Liver (tissue), 9 donors: ENCODE results near the gene C5orf34. TPM values are rescaled to one million over a fixed set of nuclear protein-coding genes. Genes with fewer than 3 reads are reported as not detected.
"Not testable (repeated sequence)": the region's sequence is repeated elsewhere in the genome, so short reads cannot be mapped to it uniquely, and the experiment has no call there.

Experiments used
- DNase-seq: peaks from one replicate; pipeline ENCODE4 v3.0.0-alpha.2; 2017; ENCODE audit warnings: low spot score
- H3K27ac ChIP-seq, 2 donors: one replicate each; pipeline ENCODE4 v1.7.0; 2013; ENCODE audit warnings: inconsistent platforms in 2 of 2, low read length in 2 of 2, control low read depth in 1 of 2, low read depth in 1 of 2, mild to moderate bottlenecking in 1 of 2
- H3K27me3 ChIP-seq, 4 donors: one replicate each; pipeline versions ENCODE4 v1.6.1 to v1.7.0; 2013; ENCODE audit warnings: low read length in 3 of 4, inconsistent platforms in 1 of 4, mild to moderate bottlenecking in 1 of 4, moderate library complexity in 1 of 4; ENCODE audit not compliant: control insufficient read depth in 4 of 4, insufficient read depth in 4 of 4
- H3K36me3 ChIP-seq, 4 donors: one replicate each; pipeline versions ENCODE4 v1.6.1 to v1.7.0; 2013; ENCODE audit warnings: low read length in 3 of 4, mild to moderate bottlenecking in 3 of 4, low read depth in 1 of 4, moderate library complexity in 1 of 4; ENCODE audit not compliant: control insufficient read depth in 4 of 4, insufficient read depth in 3 of 4
- H3K4me1 ChIP-seq, 4 donors: one replicate each; pipeline versions ENCODE4 v1.6.1 to v1.7.0; 2013; ENCODE audit warnings: low read length in 3 of 4, mild to moderate bottlenecking in 3 of 4, moderate library complexity in 1 of 4; ENCODE audit not compliant: control insufficient read depth in 4 of 4, insufficient read depth in 4 of 4
- H3K4me3 ChIP-seq, 3 donors: one replicate each; pipeline versions ENCODE4 v1.6.1 to v1.7.0; 2013; ENCODE audit warnings: low read length in 3 of 3, control low read depth in 1 of 3, low read depth in 1 of 3, mild to moderate bottlenecking in 1 of 3
- H3K9ac ChIP-seq, 2 donors: one replicate each; pipeline ENCODE4 v1.7.0; 2013; ENCODE audit warnings: low read length in 2 of 2, mild to moderate bottlenecking in 2 of 2, moderate library complexity in 2 of 2, control low read depth in 1 of 2, low read depth in 1 of 2
- H3K9me3 ChIP-seq, 4 donors: one replicate each; pipeline versions ENCODE4 v1.6.1 to v1.7.0; 2013; ENCODE audit warnings: low read length in 3 of 4; ENCODE audit not compliant: control insufficient read depth in 4 of 4
- ATF3 ChIP-seq: IDR thresholded peaks from 2 replicates; pipeline ENCODE4 v1.6.1; 2016; ENCODE audit warnings: antibody characterized with exemption
- CTCF ChIP-seq: fragments of 150-350 bp; IDR thresholded peaks from 2 replicates; pipeline ENCODE4 v1.5.1; 2017; ENCODE audit warnings: improper control_type of control experiment, low read depth, low read length; ENCODE audit not compliant: missing input control
- EGR1 ChIP-seq, 2 donors: IDR thresholded peaks; 2 replicates each; pipeline ENCODE4 v1.6.1; 2016 to 2018; ENCODE audit warnings: antibody characterized with exemption in 2 of 2, low read depth in 2 of 2
- FOXA1 ChIP-seq: IDR thresholded peaks from 2 replicates; pipeline ENCODE4 v1.6.1; 2016; ENCODE audit warnings: antibody characterized with exemption
- FOXA2 ChIP-seq: IDR thresholded peaks from 2 replicates; pipeline ENCODE4 v1.6.1; 2016; ENCODE audit warnings: antibody characterized with exemption
- GABPA ChIP-seq, 2 donors: IDR thresholded peaks in 1 of 2; conservative IDR thresholded peaks in 1 of 2; 2 replicates each; pipeline ENCODE4 v1.6.1; 2016; ENCODE audit warnings: antibody characterized with exemption in 2 of 2, mild to moderate bottlenecking in 1 of 2, moderate library complexity in 1 of 2
- HNF4A ChIP-seq, 2 donors: conservative IDR thresholded peaks; 2 replicates each; pipeline ENCODE4 v1.6.1; 2016; ENCODE audit warnings: antibody characterized with exemption in 2 of 2, mild to moderate bottlenecking in 2 of 2
- HNF4G ChIP-seq: IDR thresholded peaks from 2 replicates; pipeline ENCODE4 v1.6.1; 2016; ENCODE audit warnings: antibody characterized with exemption
- JUND ChIP-seq, 2 donors: IDR thresholded peaks; 2 replicates each; pipeline ENCODE4 v1.6.1; 2016; ENCODE audit warnings: antibody characterized with exemption in 2 of 2
- MAX ChIP-seq: IDR thresholded peaks from 2 replicates; pipeline ENCODE4 v1.6.1; 2016; ENCODE audit warnings: antibody characterized with exemption
- NR2F2 ChIP-seq: IDR thresholded peaks from 2 replicates; pipeline ENCODE4 v1.6.1; 2016; ENCODE audit warnings: antibody characterized with exemption
- RAD21 ChIP-seq, 2 donors: IDR thresholded peaks; 2 replicates each; pipeline ENCODE4 v1.6.1; 2016; ENCODE audit warnings: antibody characterized with exemption in 2 of 2, mild to moderate bottlenecking in 2 of 2
- RXRA ChIP-seq, 2 donors: IDR thresholded peaks; 2 replicates each; pipeline ENCODE4 v1.6.1; 2017 to 2018; ENCODE audit warnings: antibody characterized with exemption in 2 of 2, mild to moderate bottlenecking in 1 of 2
- SP1 ChIP-seq: IDR thresholded peaks from 2 replicates; pipeline ENCODE4 v1.6.1; 2018; ENCODE audit warnings: antibody characterized with exemption, mild to moderate bottlenecking
- TAF1 ChIP-seq: conservative IDR thresholded peaks from 2 replicates; pipeline ENCODE4 v1.6.1; 2016; ENCODE audit warnings: antibody characterized with exemption, mild to moderate bottlenecking
- YY1 ChIP-seq: IDR thresholded peaks from 2 replicates; pipeline ENCODE4 v1.6.1; 2016; ENCODE audit warnings: antibody characterized with exemption, mild to moderate bottlenecking
- WGBS: extraction: QIAGEN DNeasy Blood & Tissue Kit; methylation state at CpG from one replicate; pipeline ENCODE4 v1.1.7; 2013; 5-methylcytosine and 5-hydroxymethylcytosine counted together
- polyA plus RNA-seq, 2 donors: library from polyadenylated mRNA; stranded (reverse) in 1 of 2; unstranded in 1 of 2; fragments of 200-250 nt in 1 of 2; fragments of >200 nt in 1 of 2; fragmentation: Nextera tagmentation in 1 of 2; extraction: Ambion mirVana in 1 of 2; gene quantifications; one replicate each; pipeline versions ENCODE4 v1.2.1 to v1.2.3, GENCODE V29; 2013 to 2015
- total RNA-seq, 2 donors: library from RNA; depleted of rRNA; stranded (reverse); fragments of >200 nt; gene quantifications; one replicate each; pipeline ENCODE4 v1.2.3, GENCODE V29; 2014
- TF ChIP-seq, protein P1 (sequence below): IDR thresholded peaks from 2 replicates; pipeline ENCODE4 v1.6.1; 2016; ENCODE audit warnings: antibody characterized with exemption, mild to moderate bottlenecking
- TF ChIP-seq, protein P2 (sequence below): IDR thresholded peaks from 2 replicates; pipeline ENCODE4 v1.6.1; 2016; ENCODE audit warnings: antibody characterized with exemption
- donor health status: healthy.
- donor health status: healthy.
- donor health status: healthy.
- donor health status: healthy.
- donor health status: healthy.

The C5orf34 gene
- total and polyA plus RNA-seq, 4 donors: 0.31 to 3.0 (median 0.46) TPM

GRCh38 chr5:43556607-43556856 lies 41.6 kb upstream of the C5orf34 start:
- H3K27me3 ChIP-seq, H3K9me3 ChIP-seq, DNase-seq, H3K36me3 ChIP-seq: not testable (repeated sequence)
- peaks cover 5 to 19% (median 15%) of the 10 kb centered on the region in 4 donors for H3K4me1 ChIP-seq
- peak; percentile 12 for TF ChIP-seq YY1
- 0% methylated on average over 27 of the region's 30 CpGs for WGBS
- H3K27ac ChIP-seq: peak overlapping the region; percentile 95 to 97
- H3K4me3 ChIP-seq: peak overlapping the region; percentile 83 to 97 (median 90)
- H3K9ac ChIP-seq: peak overlapping the region in 1 of 2 donors; percentile 48

DNA sequence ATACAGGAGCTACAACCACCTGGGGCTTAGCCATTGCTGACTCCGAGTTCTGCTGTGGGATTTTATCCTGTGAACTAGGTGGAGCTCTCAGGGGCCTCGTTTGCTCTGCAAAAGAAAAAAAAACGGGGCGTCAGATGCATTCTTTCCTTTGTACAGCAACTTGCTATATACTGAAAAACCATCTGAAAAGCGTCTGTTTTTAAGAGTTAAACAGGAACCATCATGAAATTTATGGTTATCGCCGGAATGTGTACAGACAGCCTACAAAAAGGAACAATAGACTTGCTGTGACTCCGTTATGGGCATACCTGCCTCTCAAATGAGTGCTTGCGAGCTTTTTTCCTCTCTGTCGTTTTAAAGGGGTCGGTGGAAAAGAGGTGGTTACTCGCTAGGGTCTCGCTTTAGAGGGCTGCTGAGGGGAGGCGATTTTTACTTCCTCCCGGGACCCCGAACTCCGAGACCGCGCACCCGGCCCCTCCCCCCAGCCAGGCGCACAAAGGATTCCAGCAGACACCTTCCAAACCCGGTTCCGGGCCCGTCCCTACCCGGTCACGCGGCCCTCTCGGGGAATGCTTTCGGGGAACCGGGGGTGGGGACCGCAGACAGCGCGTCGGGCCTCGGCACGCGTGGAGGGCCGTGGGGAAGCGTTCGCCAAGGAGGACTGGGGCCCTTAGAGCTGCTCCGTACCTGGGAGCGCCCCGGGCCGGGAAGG lies 41.1 kb upstream of the C5orf34 start:
- Histone ChIP-seq H3K27me3 (no peaks in the 10 kb centered on the region), H3K36me3 (peaks cover 0 to 8% (median 3%) of the 10 kb centered on the region in 4 donors), H3K4me1 (peaks cover 5 to 19% (median 16%) of the 10 kb centered on the region in 4 donors), H3K4me3 (peak overlapping the region; percentile 83 to 97 (median 90)), H3K27ac (peak overlapping the region; percentile 95 to 97), H3K9me3 (no peaks in the 10 kb centered on the region), H3K9ac (peak overlapping the region; percentile 48 to 82)
- TF ChIP-seq, protein P1, sequence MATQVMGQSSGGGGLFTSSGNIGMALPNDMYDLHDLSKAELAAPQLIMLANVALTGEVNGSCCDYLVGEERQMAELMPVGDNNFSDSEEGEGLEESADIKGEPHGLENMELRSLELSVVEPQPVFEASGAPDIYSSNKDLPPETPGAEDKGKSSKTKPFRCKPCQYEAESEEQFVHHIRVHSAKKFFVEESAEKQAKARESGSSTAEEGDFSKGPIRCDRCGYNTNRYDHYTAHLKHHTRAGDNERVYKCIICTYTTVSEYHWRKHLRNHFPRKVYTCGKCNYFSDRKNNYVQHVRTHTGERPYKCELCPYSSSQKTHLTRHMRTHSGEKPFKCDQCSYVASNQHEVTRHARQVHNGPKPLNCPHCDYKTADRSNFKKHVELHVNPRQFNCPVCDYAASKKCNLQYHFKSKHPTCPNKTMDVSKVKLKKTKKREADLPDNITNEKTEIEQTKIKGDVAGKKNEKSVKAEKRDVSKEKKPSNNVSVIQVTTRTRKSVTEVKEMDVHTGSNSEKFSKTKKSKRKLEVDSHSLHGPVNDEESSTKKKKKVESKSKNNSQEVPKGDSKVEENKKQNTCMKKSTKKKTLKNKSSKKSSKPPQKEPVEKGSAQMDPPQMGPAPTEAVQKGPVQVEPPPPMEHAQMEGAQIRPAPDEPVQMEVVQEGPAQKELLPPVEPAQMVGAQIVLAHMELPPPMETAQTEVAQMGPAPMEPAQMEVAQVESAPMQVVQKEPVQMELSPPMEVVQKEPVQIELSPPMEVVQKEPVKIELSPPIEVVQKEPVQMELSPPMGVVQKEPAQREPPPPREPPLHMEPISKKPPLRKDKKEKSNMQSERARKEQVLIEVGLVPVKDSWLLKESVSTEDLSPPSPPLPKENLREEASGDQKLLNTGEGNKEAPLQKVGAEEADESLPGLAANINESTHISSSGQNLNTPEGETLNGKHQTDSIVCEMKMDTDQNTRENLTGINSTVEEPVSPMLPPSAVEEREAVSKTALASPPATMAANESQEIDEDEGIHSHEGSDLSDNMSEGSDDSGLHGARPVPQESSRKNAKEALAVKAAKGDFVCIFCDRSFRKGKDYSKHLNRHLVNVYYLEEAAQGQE: no peak
- TF ChIP-seq RXRA (IDR thresholded peaks at IDR 0.05) (no peak), FOXA2 (no peak), JUND (IDR thresholded peaks at IDR 0.05) (no peak), RAD21 (IDR thresholded peaks at IDR 0.05) (no peak), TAF1 (no peak), FOXA1 (no peak), ATF3 (no peak), YY1 (no peak), CTCF (no peak), EGR1 (IDR thresholded peaks at IDR 0.05; ENCODE audit: low read depth in 2 of 2) (no peak), NR2F2 (no peak), GABPA (IDR thresholded peaks at IDR 0.05 in 1 of 2, conservative IDR thresholded peaks at IDR 0.05 in 1 of 2) (no peak), MAX (no peak), HNF4A (conservative IDR thresholded peaks at IDR 0.05) (no peak), HNF4G (no peak), SP1 (no peak)
- TF ChIP-seq, protein P2, sequence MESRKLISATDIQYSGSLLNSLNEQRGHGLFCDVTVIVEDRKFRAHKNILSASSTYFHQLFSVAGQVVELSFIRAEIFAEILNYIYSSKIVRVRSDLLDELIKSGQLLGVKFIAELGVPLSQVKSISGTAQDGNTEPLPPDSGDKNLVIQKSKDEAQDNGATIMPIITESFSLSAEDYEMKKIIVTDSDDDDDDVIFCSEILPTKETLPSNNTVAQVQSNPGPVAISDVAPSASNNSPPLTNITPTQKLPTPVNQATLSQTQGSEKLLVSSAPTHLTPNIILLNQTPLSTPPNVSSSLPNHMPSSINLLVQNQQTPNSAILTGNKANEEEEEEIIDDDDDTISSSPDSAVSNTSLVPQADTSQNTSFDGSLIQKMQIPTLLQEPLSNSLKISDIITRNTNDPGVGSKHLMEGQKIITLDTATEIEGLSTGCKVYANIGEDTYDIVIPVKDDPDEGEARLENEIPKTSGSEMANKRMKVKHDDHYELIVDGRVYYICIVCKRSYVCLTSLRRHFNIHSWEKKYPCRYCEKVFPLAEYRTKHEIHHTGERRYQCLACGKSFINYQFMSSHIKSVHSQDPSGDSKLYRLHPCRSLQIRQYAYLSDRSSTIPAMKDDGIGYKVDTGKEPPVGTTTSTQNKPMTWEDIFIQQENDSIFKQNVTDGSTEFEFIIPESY: no peak
- DNase-seq: peak; percentile 70
- WGBS: under 1% methylated on average over 44 of the region's 44 CpGs
